ENCODE data around the gene ANGPTL2. TPM values are rescaled to one million over a fixed set of nuclear protein-coding genes. Genes with fewer than 3 reads are reported as not detected.

The ANGPTL2 gene
- total and polyA plus RNA-seq, 2 of the 4 experiments (the other 2 are of a cell fraction) = 9.5 to 25.1 TPM

- Histone ChIP-seq H2AK9ac (replicated peaks; ENCODE audit: low read depth, low read length, poor library complexity) (peak overlapping the region; percentile 38), H4K91ac (ENCODE audit: insufficient read depth, low read depth, low read length) (no peak overlapping the region), H2BK15ac (ENCODE audit: low read depth, low read length) (no peak overlapping the region), H2BK20ac (ENCODE audit: low read depth, low read length) (no peak overlapping the region), H4K8ac (ENCODE audit: low read depth in 2 of 2, low read length in 2 of 2) (no peak overlapping the region), H3K23ac (ENCODE audit: low read depth, low read length) (no peak overlapping the region), H3K18ac (ENCODE audit: low read depth, low read length) (no peak overlapping the region), H3K14ac (replicated peaks; ENCODE audit: low read depth, low read length) (no peak overlapping the region), H3K27ac (ENCODE audit: insufficient read depth, low read length) (no peak overlapping the region), H2AK5ac (ENCODE audit: low read depth, low read length) (no peak overlapping the region), H3K79me1 (ENCODE audit: low read depth in 1 of 2, low read length in 2 of 2) (no peaks in the 10 kb centered on the region), H2AFZ (replicated peaks; ENCODE audit: low read length, poor library complexity) (no peak overlapping the region), H3K56ac (ENCODE audit: extremely low read depth, insufficient read depth, low read length) (no peak overlapping the region), H3K9me3 (ENCODE audit: control insufficient read depth, insufficient read depth, low read length) (no peaks in the 10 kb centered on the region), H3K4me2 (ENCODE audit: low read depth, low read length) (no peak overlapping the region), H3K27me3 (ENCODE audit: control insufficient read depth, insufficient read depth, low read length) (no peaks in the 10 kb centered on the region), H3K4ac (ENCODE audit: low read depth, low read length) (0 out of 2 replicates have a peak overlapping the region, but pooled peaks have one; percentile 22), H2BK5ac (ENCODE audit: low read depth, low read length, poor library complexity, severe bottlenecking) (no peak overlapping the region), H3K9ac (ENCODE audit: low read depth, low read length) (no peak overlapping the region), H3K36me3 (ENCODE audit: control insufficient read depth, insufficient read depth, low read length) (no peaks in the 10 kb centered on the region), H3K9me1 (ENCODE audit: insufficient read depth, low read length) (peaks cover 12% of the 10 kb centered on the region), H4K20me1 (ENCODE audit: insufficient read depth, low read length) (no peaks in the 10 kb centered on the region), H3K4me1 (ENCODE audit: control insufficient read depth, insufficient read depth, low read length) (peaks cover 6% of the 10 kb centered on the region), H3K4me3 (ENCODE audit: insufficient read depth, low read depth, low read length) (no peak overlapping the region), H4K5ac (ENCODE audit: low read depth, low read length) (no peak overlapping the region), H2BK120ac (ENCODE audit: low read depth, low read length) (no peak overlapping the region)
- ChIA-PET POLR2A (ENCODE audit: unreplicated experiment) (no interaction called here), CTCF (interaction anchor here (0.7 kb wide), 1 partner anchor 48 kb away, joined by 3 read pairs; no protein-coding TSS in a partner anchor)
- in situ Hi-C loops (cut with MboI; ENCODE audit: low sequenced_read_pairs) = no loop called here
- TF ChIP-seq NFE2L2 (IDR thresholded peaks at IDR 0.05; ENCODE audit: low read depth, low read length) (no peak), SMC3 (IDR thresholded peaks at IDR 0.05; ENCODE audit: low read depth, low read length) (no peak), BHLHE40 (IDR thresholded peaks at IDR 0.05; ENCODE audit: low read depth, low read length) (no peak)
- DNase-seq = peak; percentile 36
- ATAC-seq (ENCODE audit: low read depth) = no peak
- WGBS, 2 experiments (ENCODE audit: extremely low coverage in 2 of 2, insufficient read length in 1 of 2) = 93% methylated on average over 3 of the region's 12 CpGs; no CpG with 5 or more reads in 1 of the 2 experiments
- dilution Hi-C loops (cut with HindIII; ENCODE audit: low sequenced_read_pairs, unreplicated experiment) = no loop called here
- no TSS peak for BruUV-seq (replicated peaks)
- intact Hi-C loops (cut with micrococcal nuclease) = no loop called here
Measured at GRCh38 chr9:127166651-127167524, 44.5 kb upstream of the ANGPTL2 start.
